ENCODE results near the gene C22orf15.

- no peak for TF ChIP-seq POLR2A (IDR thresholded peaks at IDR 0.05)
- TF ChIP-seq CTCF (IDR thresholded peaks at IDR 0.05): no peak
Measured at GRCh38 chr22:23772649-23773473, 10.1 kb downstream of the C22orf15 start, which contains the start of gene MMP11.

Data from testis (tissue), 2 donors.